Gastrocnemius medialis (tissue), 4 donors: ENCODE measurements around the gene CHCHD6.

Source experiments
- POLR2A ChIP-seq, 2 donors: fragments of 450-650 bp; IDR thresholded peaks; one replicate each; pipeline ENCODE4 v1.6.1; 2017; ENCODE audit warnings: antibody characterized with exemption in 2 of 2, mild to moderate bottlenecking in 2 of 2, moderate library complexity in 2 of 2
- TF ChIP-seq, protein P1 (sequence below), 5 experiments: fragments of 450-650 bp in 3 of 5; fragments of 200-600 bp in 2 of 5; sonication (generic) in 2 of 5; IDR thresholded peaks in 4 of 5; conservative IDR thresholded peaks in 1 of 5; 1 replicate in 4 of 5; 2 replicates in 1 of 5; pipeline ENCODE4 v1.5.1; 2016 to 2019; ENCODE audit warnings: antibody characterized with exemption in 5 of 5, mild to moderate bottlenecking in 3 of 5, moderate library complexity in 3 of 5

DNA sequence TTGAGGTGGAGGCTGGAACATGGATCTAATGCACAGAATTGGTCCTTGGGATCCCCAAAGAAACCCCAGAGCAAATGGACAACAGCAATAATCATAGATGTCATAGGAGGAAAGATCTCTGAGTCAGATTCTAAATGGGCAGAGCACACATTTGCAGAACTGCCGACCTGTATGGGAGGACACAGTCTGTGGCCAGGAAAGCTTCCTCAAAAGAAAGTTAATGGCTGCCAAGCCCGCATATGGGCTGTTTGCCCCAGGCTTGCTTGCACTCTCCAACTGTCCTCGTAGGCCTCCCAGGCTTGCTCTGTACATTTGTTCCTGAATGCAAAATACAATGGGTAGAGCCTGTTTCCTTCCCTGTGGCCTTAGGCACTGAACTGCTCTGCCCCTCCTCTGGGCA, 176.9 kb downstream of the CHCHD6 start:
- no peak for TF ChIP-seq POLR2A (IDR thresholded peaks at IDR 0.05)
- TF ChIP-seq, protein P1, sequence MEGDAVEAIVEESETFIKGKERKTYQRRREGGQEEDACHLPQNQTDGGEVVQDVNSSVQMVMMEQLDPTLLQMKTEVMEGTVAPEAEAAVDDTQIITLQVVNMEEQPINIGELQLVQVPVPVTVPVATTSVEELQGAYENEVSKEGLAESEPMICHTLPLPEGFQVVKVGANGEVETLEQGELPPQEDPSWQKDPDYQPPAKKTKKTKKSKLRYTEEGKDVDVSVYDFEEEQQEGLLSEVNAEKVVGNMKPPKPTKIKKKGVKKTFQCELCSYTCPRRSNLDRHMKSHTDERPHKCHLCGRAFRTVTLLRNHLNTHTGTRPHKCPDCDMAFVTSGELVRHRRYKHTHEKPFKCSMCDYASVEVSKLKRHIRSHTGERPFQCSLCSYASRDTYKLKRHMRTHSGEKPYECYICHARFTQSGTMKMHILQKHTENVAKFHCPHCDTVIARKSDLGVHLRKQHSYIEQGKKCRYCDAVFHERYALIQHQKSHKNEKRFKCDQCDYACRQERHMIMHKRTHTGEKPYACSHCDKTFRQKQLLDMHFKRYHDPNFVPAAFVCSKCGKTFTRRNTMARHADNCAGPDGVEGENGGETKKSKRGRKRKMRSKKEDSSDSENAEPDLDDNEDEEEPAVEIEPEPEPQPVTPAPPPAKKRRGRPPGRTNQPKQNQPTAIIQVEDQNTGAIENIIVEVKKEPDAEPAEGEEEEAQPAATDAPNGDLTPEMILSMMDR (IDR thresholded peaks at IDR 0.05 in 4 of 5, conservative IDR thresholded peaks at IDR 0.05 in 1 of 5): no peak
